VCaP (cell line): ENCODE results near the gene KIAA1328.

Experiments used
- H3K27ac ChIP-seq: fragments of 450-650 bp; 2 replicates; pipeline ENCODE4 v1.5.1; 2017
- TF ChIP-seq, protein P1 (sequence below): fragments of 450-650 bp; conservative IDR thresholded peaks from 2 replicates; pipeline ENCODE4 v1.5.1; 2017; ENCODE audit warnings: mild to moderate bottlenecking, moderate library complexity

The KIAA1328 gene

DNA sequence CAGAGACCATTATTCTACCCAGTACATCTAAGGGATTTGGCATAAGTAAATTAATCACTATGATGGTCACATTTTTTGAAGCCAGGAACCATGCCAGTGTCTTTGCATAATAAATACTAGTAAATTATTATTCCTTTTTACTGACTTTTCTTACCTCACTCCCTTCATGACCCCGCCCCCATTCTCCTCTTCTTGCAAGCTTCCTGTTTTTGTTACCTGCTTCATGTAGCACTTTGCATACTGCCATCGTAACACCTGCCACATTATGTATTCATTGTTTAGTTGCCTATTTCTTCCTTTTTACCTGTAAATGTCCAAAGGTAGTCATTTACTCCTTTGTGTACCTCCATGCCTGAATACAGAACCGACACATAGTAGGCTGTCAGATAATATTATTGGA is 309.5 kb downstream of the KIAA1328 start:
- no peak overlapping the region for H3K27ac ChIP-seq
- TF ChIP-seq, protein P1, sequence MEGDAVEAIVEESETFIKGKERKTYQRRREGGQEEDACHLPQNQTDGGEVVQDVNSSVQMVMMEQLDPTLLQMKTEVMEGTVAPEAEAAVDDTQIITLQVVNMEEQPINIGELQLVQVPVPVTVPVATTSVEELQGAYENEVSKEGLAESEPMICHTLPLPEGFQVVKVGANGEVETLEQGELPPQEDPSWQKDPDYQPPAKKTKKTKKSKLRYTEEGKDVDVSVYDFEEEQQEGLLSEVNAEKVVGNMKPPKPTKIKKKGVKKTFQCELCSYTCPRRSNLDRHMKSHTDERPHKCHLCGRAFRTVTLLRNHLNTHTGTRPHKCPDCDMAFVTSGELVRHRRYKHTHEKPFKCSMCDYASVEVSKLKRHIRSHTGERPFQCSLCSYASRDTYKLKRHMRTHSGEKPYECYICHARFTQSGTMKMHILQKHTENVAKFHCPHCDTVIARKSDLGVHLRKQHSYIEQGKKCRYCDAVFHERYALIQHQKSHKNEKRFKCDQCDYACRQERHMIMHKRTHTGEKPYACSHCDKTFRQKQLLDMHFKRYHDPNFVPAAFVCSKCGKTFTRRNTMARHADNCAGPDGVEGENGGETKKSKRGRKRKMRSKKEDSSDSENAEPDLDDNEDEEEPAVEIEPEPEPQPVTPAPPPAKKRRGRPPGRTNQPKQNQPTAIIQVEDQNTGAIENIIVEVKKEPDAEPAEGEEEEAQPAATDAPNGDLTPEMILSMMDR, result no peak

DNA sequence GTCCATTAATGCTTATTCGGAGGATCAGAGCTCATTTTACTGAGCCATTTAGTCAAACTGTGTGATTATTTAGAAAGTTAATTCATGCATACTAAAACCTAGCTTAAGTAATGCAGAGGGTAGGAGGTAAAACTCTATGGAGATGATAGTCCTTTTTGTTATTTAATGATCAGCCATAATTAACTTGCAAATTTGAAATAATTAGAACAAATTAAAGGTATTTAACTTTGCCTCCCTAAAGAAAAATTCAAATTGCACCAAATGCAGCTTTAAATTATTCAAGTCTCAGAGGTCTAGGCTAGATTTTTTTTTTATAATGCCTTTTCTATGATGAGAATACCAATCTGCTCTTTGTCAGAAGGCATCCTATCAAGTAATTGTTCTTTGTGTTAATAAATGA is 310.9 kb downstream of the KIAA1328 start:
- TF ChIP-seq, protein P1, result no peak
- H3K27ac ChIP-seq, result no peak overlapping the region

DNA sequence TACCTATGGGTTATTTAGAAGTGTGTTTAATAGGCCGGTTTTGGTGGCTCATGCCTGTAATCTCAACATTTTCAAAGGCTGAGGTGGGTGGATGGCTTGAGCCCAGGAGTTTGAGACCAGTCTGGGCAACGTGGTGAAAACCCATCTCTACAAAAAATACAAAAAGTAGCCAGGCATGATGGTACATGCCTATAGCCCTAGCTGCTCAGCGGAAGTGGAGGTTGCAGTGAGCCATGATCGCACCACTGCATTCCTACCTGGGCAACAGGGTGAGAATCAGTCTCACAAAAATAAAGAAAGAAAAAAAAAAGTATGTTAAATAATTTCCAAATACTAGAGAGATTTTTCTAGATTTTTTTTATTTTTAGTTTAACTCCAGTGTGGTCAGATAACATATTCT is 316.0 kb downstream of the KIAA1328 start:
- no peak overlapping the region for H3K27ac ChIP-seq
- TF ChIP-seq, protein P1, result no peak

DNA sequence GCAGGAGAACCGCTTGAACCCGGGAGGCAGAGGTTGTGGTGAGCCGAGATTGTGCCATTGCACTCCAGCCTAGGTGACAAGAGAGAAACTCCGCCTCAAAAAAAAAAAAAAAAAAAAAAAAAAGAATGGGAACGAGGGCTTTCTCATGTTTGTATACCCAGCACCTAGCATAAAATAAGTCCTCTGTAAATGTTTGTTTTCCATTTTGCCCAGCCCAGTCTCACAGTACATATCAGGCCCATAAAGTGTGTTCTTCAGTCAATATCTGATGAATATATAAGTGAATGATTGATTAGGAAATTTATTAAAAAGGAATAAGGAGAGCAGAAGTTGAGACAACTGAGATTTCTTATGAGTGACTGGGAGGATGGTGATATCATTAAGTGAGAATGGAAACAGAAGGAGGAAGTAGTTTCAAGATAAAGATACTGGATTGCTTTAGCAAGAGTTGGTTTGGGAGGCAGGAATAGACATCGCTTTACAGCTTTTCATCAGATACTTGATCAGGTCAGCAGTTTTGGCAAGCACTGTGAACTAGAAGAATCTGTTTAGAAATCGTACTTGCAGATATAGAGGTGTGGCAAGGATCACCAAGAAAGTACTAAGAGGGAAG is 327.5 kb downstream of the KIAA1328 start:
- TF ChIP-seq, protein P1, result no peak
- H3K27ac ChIP-seq, result peak overlapping the region; percentile 45; the same call in 1 of the 2 replicates

DNA sequence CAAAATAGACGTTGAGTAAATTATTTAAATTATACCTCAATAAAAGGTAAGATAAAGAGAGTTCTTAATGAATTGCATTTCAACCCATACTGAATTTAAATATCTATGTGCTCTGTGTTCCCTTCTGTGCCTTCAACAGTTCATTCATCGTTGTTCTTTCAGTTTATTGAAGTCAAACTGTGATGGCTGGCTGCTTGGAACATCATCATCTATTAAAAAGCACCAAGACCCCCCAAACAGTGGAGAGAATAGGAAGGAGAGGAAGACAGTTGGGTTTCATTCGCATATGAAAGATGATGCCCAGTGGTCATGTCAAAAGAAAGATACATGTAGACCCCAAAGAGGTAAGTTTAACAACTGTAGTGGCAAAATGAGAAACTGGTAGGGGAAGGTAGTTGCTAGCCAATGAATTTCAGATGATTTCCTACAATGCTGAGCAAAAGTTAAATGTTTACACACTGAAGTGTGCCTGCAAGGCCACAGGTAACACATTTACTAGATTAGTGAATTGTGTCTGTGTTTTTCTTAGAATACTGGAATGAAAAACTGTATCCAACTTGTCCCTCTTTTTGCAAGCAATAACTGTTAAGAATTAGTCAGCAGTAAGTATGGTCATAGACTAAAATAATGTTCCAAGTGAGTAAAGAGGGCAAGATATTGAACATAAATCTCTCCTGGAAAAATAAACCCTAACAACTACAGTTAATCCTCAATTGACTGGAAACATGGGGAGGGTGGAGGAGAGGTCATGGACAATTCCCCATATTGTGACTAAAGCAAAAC is 331.3 kb downstream of the KIAA1328 start:
- H3K27ac ChIP-seq, result no peak overlapping the region
- TF ChIP-seq, protein P1, result no peak

DNA sequence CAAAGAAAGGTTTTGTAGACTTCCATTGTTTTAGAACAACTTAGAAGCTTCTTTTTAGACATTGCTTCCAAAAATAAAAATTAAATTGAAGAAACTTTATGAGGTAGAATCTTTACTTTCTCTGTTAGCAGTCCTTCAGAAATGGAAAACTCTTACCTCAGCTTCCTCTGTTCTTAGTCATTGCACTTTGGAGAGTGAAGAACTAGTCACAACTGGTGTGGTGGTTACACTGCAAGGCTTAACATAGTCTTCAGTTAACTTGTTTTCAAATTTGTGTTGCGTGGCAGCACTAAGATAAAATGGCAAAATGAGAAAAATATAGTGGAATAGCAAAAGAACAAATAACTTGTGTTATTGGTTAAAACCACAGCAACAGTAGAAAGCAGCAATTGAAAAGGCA is 332.6 kb downstream of the KIAA1328 start:
- no peak overlapping the region for H3K27ac ChIP-seq
- TF ChIP-seq, protein P1, result no peak

DNA sequence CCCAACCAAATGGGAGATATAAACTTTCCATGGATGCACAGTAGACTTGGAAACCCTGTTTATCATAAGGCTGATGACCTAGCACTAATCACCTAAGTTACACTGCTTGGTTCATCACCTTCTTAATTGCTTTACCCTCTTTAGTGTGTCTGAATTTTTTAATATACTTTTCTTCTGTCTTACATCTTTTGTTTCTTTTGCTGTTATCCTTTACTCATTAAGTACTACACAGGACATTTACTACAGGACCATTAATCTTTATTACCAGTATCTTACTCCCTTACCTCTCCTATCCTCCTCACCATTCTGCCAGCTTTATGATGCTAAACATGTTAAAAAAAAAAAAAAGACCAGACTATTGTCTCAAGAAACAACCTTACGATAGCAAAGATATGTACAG is 333.6 kb downstream of the KIAA1328 start:
- H3K27ac ChIP-seq, result no peak overlapping the region

More for the DNA sequence above, 333.6 kb downstream of the KIAA1328 start:
- TF ChIP-seq, protein P1, result no peak
